ENCODE measurements around the gene OR52I2. TPM values are rescaled to one million over a fixed set of nuclear protein-coding genes. Genes with fewer than 3 reads are reported as not detected.

Gene OR52I2
- not detected in 2 replicates for total RNA-seq (ENCODE audit: low replicate concordance)

DNA sequence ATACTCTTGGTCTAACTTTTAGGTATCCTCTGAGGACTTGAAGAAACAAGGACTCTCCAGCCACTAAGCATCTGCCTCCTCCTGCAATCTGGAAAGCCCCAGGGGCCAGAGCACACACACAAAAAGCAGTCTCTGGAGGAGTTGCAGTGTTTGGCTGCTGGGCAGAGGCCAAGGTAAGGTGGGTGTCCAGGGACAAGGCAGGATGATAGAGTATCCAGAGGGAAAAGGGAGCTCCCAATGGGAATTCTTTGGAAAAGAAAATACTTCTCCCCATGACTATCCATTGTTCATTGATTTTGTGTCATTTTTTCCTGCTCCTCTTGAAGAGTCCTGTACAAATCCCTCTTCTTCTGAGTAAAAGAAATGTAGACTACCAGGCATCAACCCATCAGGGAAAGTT lies at the start of gene OR52I2:
Gene OR52I2 (plus strand): TSS at position 301 of the 400 bp plus-strand sequence.
- H3K4me3 ChIP-seq (ENCODE audit: low read depth, low read length) = no peak within 1 kb of the TSS
- DNase-seq (ENCODE audit: low read depth) = no peak
- TF ChIP-seq, protein P1, sequence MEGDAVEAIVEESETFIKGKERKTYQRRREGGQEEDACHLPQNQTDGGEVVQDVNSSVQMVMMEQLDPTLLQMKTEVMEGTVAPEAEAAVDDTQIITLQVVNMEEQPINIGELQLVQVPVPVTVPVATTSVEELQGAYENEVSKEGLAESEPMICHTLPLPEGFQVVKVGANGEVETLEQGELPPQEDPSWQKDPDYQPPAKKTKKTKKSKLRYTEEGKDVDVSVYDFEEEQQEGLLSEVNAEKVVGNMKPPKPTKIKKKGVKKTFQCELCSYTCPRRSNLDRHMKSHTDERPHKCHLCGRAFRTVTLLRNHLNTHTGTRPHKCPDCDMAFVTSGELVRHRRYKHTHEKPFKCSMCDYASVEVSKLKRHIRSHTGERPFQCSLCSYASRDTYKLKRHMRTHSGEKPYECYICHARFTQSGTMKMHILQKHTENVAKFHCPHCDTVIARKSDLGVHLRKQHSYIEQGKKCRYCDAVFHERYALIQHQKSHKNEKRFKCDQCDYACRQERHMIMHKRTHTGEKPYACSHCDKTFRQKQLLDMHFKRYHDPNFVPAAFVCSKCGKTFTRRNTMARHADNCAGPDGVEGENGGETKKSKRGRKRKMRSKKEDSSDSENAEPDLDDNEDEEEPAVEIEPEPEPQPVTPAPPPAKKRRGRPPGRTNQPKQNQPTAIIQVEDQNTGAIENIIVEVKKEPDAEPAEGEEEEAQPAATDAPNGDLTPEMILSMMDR (IDR thresholded peaks at IDR 0.05; ENCODE audit: insufficient read depth, low read length) = no peak

GRCh38 chr11:4539603-4540219 lies 41.8 kb upstream of the OR52I2 start:
- TF ChIP-seq, protein P1 (IDR thresholded peaks at IDR 0.05; ENCODE audit: insufficient read depth, low read length) = peak; percentile 75
- no peak overlapping the region for H3K4me3 ChIP-seq (ENCODE audit: low read depth, low read length)
- peak; percentile 49 for DNase-seq (ENCODE audit: low read depth)

DNA sequence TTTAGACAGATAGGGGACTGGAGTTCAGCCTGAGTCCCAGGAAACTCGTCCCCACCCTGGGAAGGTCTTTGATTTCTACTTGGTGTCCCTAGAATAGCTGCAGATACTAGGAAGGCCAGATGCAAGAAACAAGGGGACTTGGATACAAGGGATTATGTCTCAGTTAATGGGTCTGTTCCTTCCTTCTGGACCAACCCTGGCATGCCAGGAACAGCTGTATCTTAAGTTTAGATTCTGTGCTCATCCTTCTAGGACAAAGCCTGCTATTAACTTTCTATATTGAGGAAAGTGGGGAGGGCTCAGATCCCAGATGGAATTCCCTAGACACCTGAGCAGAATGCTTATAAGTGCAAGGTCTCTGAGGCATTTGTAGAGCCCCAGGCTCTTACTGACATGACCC lies 40.5 kb upstream of the OR52I2 start:
- TF ChIP-seq, protein P1 (IDR thresholded peaks at IDR 0.05; ENCODE audit: insufficient read depth, low read length) = no peak
- no peak overlapping the region for H3K4me3 ChIP-seq (ENCODE audit: low read depth, low read length)

DNA sequence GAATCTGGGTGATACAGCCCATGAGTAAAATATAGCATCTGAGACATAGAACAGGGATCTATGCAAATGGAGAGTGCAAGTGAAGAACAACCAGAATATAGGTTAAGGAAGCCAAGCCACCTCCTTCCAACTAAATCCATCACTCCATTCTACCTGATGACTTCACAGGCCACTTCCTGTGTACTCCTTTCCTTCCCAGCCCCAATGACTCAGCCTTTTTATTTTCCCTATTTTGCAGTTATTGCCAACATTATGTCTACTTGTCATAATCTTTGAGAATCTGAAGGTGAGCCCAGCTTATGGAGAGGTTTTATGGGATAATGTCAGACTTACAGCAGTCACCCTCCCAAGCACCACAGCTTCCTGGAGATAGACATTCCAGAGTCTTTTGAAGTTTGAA lies 38.0 kb upstream of the OR52I2 start:
- TF ChIP-seq, protein P1 (IDR thresholded peaks at IDR 0.05; ENCODE audit: insufficient read depth, low read length) = no peak
- no peak for DNase-seq (ENCODE audit: low read depth)
- H3K4me3 ChIP-seq (ENCODE audit: low read depth, low read length) = no peak overlapping the region

More for the DNA sequence above, 40.5 kb upstream of the OR52I2 start:
- DNase-seq (ENCODE audit: low read depth) = no peak

DNA sequence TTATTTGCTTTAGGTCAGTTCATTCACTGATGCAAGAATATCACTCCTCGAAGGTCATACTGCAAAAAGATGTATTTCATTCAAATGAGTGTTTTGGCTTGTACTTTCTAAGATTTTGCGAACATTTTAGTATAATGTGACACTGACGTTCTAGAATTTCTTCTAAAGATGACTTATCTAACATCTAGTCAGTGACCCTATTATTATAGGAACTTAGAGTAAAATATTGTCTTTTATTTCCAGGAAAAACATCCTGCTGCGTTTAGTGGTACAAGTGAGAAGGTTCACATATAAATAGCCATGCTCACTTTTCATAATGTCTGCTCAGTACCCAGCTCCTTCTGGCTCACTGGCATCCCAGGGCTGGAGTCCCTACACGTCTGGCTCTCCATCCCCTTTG lies 36.7 kb upstream of the OR52I2 start, which contains the start of gene OR52M1:
Gene OR52M1 (plus strand): TSS at position 301 of the 400 bp plus-strand sequence. CDS start 0 bp downstream, at position 301.
- H3K4me3 ChIP-seq (ENCODE audit: low read depth, low read length) = no peak within 1 kb of the TSS
- TF ChIP-seq, protein P1 (IDR thresholded peaks at IDR 0.05; ENCODE audit: insufficient read depth, low read length) = no peak
- DNase-seq (ENCODE audit: low read depth) = no peak

- H3K4me3 ChIP-seq (ENCODE audit: low read depth, low read length) = no peak overlapping the region
- DNase-seq (ENCODE audit: low read depth) = no peak
- TF ChIP-seq, protein P1 (IDR thresholded peaks at IDR 0.05; ENCODE audit: insufficient read depth, low read length) = no peak
Measured at GRCh38 chr11:4546878-4547277, 34.7 kb upstream of the OR52I2 start.

- TF ChIP-seq, protein P1 (IDR thresholded peaks at IDR 0.05; ENCODE audit: insufficient read depth, low read length) = no peak
- DNase-seq (ENCODE audit: low read depth) = no peak
- H3K4me3 ChIP-seq (ENCODE audit: low read depth, low read length) = no peak overlapping the region
Measured at GRCh38 chr11:4547416-4547815, 34.1 kb upstream of the OR52I2 start.
